H1 (cell line): ENCODE measurements around the gene WDFY1.

Source experiments
- ASH2L ChIP-seq: fragments of 200-600, 300-600 bp; sonication (generic); IDR thresholded peaks from one replicate; pipeline ENCODE4 v1.7.1; 2017; ENCODE audit warnings: low read length
- ATF2 ChIP-seq: IDR thresholded peaks from 2 replicates; pipeline ENCODE4 v1.6.1; 2012; ENCODE audit warnings: low read length, inconsistent platforms
- ATF3 ChIP-seq: IDR thresholded peaks from 2 replicates; pipeline ENCODE4 v1.6.1; 2011; ENCODE audit warnings: low read depth, mild to moderate bottlenecking, low read length; ENCODE audit not compliant: insufficient read depth
- CHD1 ChIP-seq: IDR thresholded peaks from 2 replicates; pipeline ENCODE4 v1.6.1; 2012; ENCODE audit warnings: low read depth, low read length, improper control_type of control experiment
- CTCF ChIP-seq, 3 experiments: IDR thresholded peaks; 1 replicate in 2 of 3; 2 replicates in 1 of 3; pipeline versions ENCODE4 v1.5.1 to v1.6.1; 2011; ENCODE audit warnings: low read length in 3 of 3, mild to moderate bottlenecking in 3 of 3, inconsistent platforms in 2 of 3, low read depth in 1 of 3, moderate library complexity in 1 of 3; ENCODE audit not compliant: insufficient read depth in 1 of 3; ENCODE audit errors: control extremely low read depth in 1 of 3
- EP300 ChIP-seq, 2 experiments: IDR thresholded peaks; 1 replicate in 1 of 2; 2 replicates in 1 of 2; pipeline ENCODE4 v1.6.1; 2011 to 2012; ENCODE audit warnings: low read depth in 2 of 2, low read length in 2 of 2, mild to moderate bottlenecking in 2 of 2, borderline replicate concordance in 1 of 2, inconsistent platforms in 1 of 2, moderate library complexity in 1 of 2
- EZH2 ChIP-seq: fragments of 200-600 bp; sonication (generic); IDR thresholded peaks from 2 replicates; pipeline ENCODE4 v1.7.1; 2012; ENCODE audit warnings: low read depth, mild to moderate bottlenecking, moderate library complexity, low read length, inconsistent platforms; ENCODE audit not compliant: severe bottlenecking
- MAX ChIP-seq: IDR thresholded peaks from 2 replicates; pipeline ENCODE4 v1.6.1; 2012; ENCODE audit warnings: inconsistent platforms
- POLR2A ChIP-seq, 2 experiments: IDR thresholded peaks; 1 replicate in 1 of 2; 2 replicates in 1 of 2; pipeline ENCODE4 v1.6.1; 2011; ENCODE audit warnings: low read depth in 2 of 2, low read length in 2 of 2, mild to moderate bottlenecking in 2 of 2; ENCODE audit errors: control extremely low read depth in 1 of 2
- SAP30 ChIP-seq: fragments of 300-600 bp; sonication (generic); IDR thresholded peaks from 2 replicates; pipeline ENCODE4 v1.7.1; 2012; ENCODE audit warnings: low read length, moderate library complexity, mild to moderate bottlenecking, inconsistent platforms; ENCODE audit not compliant: insufficient read depth, insufficient replicate concordance
- SUZ12 ChIP-seq: fragments of 200-600 bp; sonication (generic); IDR thresholded peaks from 2 replicates; pipeline ENCODE4 v1.6.1; 2012; ENCODE audit warnings: mild to moderate bottlenecking, inconsistent platforms, low read length, moderate library complexity, mixed read lengths
- YY1 ChIP-seq: IDR thresholded peaks from 2 replicates; pipeline ENCODE4 v1.6.1; 2011; ENCODE audit warnings: low read depth, mild to moderate bottlenecking, low read length

- TF ChIP-seq CTCF (IDR thresholded peaks at IDR 0.05; ENCODE audit: control extremely low read depth in 1 of 3, insufficient read depth in 1 of 3, low read depth in 1 of 3, low read length in 3 of 3) (no peak), SUZ12 (no peak), EZH2 (no peak), YY1 (no peak), MAX (no peak), EP300 (IDR thresholded peaks at IDR 0.05; ENCODE audit: borderline replicate concordance in 1 of 2, low read depth in 2 of 2, low read length in 2 of 2) (no peak), SAP30 (no peak), ATF2 (no peak), CHD1 (no peak), ASH2L (no peak), ATF3 (no peak), POLR2A (IDR thresholded peaks at IDR 0.05; ENCODE audit: control extremely low read depth in 1 of 2, low read depth in 2 of 2, low read length in 2 of 2) (no peak)
These were observed 26.6 kb upstream of the WDFY1 start for GRCh38 chr2:223971731-223972130.
